RWPE2 (cell line): ENCODE measurements around the gene SMURF1.

Source experiments
- ATAC-seq: fragments of 200-7000 bp; cut with Tn5 transposase; 3 replicates; pipeline ENCODE4 v1.9.1; 2021; ENCODE audit warnings: low read depth
- DNase-seq: peaks from one replicate; pipeline ENCODE4 v3.0.0-alpha.2; 2020; ENCODE audit warnings: low spot score
- H3K27ac ChIP-seq: fragments of 450-650 bp; 2 replicates; pipeline ENCODE4 v1.5.1; 2017; ENCODE audit warnings: mild to moderate bottlenecking; ENCODE audit not compliant: poor library complexity, severe bottlenecking
- H3K27me3 ChIP-seq: fragments of 250-450 bp; sonication (Bioruptor Pico); 2 replicates; pipeline ENCODE4 v1.5.1; 2021; ENCODE audit warnings: mild to moderate bottlenecking, moderate library complexity; ENCODE audit not compliant: insufficient read depth, poor library complexity, severe bottlenecking
- H3K36me3 ChIP-seq: fragments of 250-450 bp; sonication (Bioruptor Pico); 2 replicates; pipeline ENCODE4 v1.5.1; 2020; ENCODE audit warnings: low read depth, mild to moderate bottlenecking, moderate library complexity
- H3K4me1 ChIP-seq: fragments of 250-450 bp; sonication (Bioruptor Pico); 2 replicates; pipeline ENCODE4 v1.5.1; 2021; ENCODE audit warnings: mild to moderate bottlenecking, moderate library complexity; ENCODE audit not compliant: insufficient read depth, poor library complexity, severe bottlenecking
- H3K4me3 ChIP-seq: fragments of 250-450 bp; sonication (Bioruptor Pico); 2 replicates; pipeline ENCODE4 v1.5.1; 2021; ENCODE audit warnings: mild to moderate bottlenecking, moderate library complexity; ENCODE audit not compliant: severe bottlenecking
- H3K9me3 ChIP-seq: fragments of 250-450 bp; sonication (Bioruptor Pico); 2 replicates; pipeline ENCODE4 v1.5.1; 2021; ENCODE audit warnings: mild to moderate bottlenecking, moderate library complexity; ENCODE audit not compliant: severe bottlenecking
- CTCF ChIP-seq: fragments of 450-650 bp; IDR thresholded peaks from one replicate; pipeline ENCODE4 v1.5.1; 2017; ENCODE audit warnings: mild to moderate bottlenecking, moderate library complexity; ENCODE audit not compliant: poor library complexity, severe bottlenecking

Gene SMURF1

GRCh38 chr7:99029466-99030435 lies 114.2 kb downstream of the SMURF1 start:
- H3K9me3 ChIP-seq, result no peaks in the 10 kb centered on the region
- TF ChIP-seq CTCF, result no peak
- H3K4me3 ChIP-seq, result no peak overlapping the region
- DNase-seq (no peak), ATAC-seq (no peak)
- peaks cover 61% of the 10 kb centered on the region for H3K36me3 ChIP-seq
- H3K27me3 ChIP-seq, result no peaks in the 10 kb centered on the region
- H3K4me1 ChIP-seq, result no peaks in the 10 kb centered on the region
- H3K27ac ChIP-seq, result no peak overlapping the region

GRCh38 chr7:99028261-99028973 lies 115.5 kb downstream of the SMURF1 start:
- no peak for ATAC-seq
- H3K4me1 ChIP-seq, result no peaks in the 10 kb centered on the region
- DNase-seq, result no peak
- no peak overlapping the region for H3K4me3 ChIP-seq
- no peaks in the 10 kb centered on the region for H3K27me3 ChIP-seq
- peaks cover 47% of the 10 kb centered on the region for H3K36me3 ChIP-seq
- TF ChIP-seq CTCF, result no peak
- H3K9me3 ChIP-seq, result no peaks in the 10 kb centered on the region
- H3K27ac ChIP-seq, result no peak overlapping the region

DNA sequence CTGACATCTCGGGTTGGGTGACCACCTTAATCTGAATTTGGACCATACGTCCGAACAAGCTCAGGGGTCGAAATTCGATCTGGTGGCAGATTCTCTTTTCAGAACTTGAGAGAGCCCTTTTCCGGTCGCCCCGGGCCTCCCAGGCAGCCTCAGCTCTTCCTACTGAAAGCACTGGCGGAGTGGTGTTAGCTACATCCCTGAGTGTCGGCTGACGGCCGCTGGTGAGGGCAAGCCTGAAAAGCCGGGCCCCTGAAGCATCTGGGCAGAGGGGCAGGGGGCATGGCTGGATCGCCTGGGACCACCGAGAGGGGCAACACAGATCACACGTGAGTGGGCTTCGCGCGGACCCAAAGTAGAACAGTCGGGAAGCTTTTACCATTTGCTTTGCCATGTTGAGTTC lies 116.1 kb downstream of the SMURF1 start:
- ATAC-seq (no peak), DNase-seq (no peak)
- no peaks in the 10 kb centered on the region for H3K9me3 ChIP-seq
- no peaks in the 10 kb centered on the region for H3K27me3 ChIP-seq
- no peaks in the 10 kb centered on the region for H3K4me1 ChIP-seq
- no peak overlapping the region for H3K4me3 ChIP-seq
- H3K27ac ChIP-seq, result no peak overlapping the region
- H3K36me3 ChIP-seq, result peaks cover 42% of the 10 kb centered on the region
- TF ChIP-seq CTCF, result no peak

DNA sequence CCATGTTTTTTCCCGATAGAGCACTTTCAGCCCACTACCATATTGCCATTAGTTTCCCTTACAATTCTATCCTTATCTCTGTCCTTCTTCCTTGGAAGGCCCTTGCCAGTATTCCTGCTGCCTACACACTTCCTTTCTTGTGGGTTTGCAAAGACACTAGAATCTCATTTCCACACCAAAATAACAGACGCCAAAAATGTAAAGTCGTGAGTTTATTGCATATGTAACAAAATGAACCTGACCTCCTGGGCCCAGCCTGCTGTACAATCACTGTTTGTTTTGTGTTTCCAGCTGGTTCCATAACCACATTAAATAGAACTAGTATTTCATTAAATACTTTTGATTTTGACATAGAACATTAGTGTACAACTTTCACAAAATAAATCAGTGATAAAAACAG lies 116.7 kb downstream of the SMURF1 start:
- H3K27me3 ChIP-seq, result no peaks in the 10 kb centered on the region
- DNase-seq, result no peak
- ATAC-seq, result no peak
- TF ChIP-seq CTCF, result no peak
- H3K4me1 ChIP-seq, result no peaks in the 10 kb centered on the region
- no peak overlapping the region for H3K4me3 ChIP-seq
- H3K36me3 ChIP-seq, result peaks cover 36% of the 10 kb centered on the region
- no peaks in the 10 kb centered on the region for H3K9me3 ChIP-seq
- no peak overlapping the region for H3K27ac ChIP-seq
